HG03354 (cell line): Measurements from ENCODE around the gene AOC2.
A peak's percentile ranks its signal among the peaks of the same experiment; 100 is the strongest.

Experiments
- ATAC-seq: cut with Tn5 transposase; IDR thresholded peaks from one replicate; pipeline ENCODE4 v1.9.1; 2021; ENCODE audit warnings: mild to moderate bottlenecking; ENCODE audit not compliant: unreplicated experiment, poor library complexity, severe bottlenecking

The AOC2 gene, protein sequence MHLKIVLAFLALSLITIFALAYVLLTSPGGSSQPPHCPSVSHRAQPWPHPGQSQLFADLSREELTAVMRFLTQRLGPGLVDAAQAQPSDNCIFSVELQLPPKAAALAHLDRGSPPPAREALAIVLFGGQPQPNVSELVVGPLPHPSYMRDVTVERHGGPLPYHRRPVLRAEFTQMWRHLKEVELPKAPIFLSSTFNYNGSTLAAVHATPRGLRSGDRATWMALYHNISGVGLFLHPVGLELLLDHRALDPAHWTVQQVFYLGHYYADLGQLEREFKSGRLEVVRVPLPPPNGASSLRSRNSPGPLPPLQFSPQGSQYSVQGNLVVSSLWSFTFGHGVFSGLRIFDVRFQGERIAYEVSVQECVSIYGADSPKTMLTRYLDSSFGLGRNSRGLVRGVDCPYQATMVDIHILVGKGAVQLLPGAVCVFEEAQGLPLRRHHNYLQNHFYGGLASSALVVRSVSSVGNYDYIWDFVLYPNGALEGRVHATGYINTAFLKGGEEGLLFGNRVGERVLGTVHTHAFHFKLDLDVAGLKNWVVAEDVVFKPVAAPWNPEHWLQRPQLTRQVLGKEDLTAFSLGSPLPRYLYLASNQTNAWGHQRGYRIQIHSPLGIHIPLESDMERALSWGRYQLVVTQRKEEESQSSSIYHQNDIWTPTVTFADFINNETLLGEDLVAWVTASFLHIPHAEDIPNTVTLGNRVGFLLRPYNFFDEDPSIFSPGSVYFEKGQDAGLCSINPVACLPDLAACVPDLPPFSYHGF

GRCh38 chr17:42844271-42844670, at the start of gene AOC2:
Gene AOC2, plus strand, starts transcription at chr17:42844580. Its CDS starts 47 bp downstream, at chr17:42844627.
- ATAC-seq: no peak

DNA sequence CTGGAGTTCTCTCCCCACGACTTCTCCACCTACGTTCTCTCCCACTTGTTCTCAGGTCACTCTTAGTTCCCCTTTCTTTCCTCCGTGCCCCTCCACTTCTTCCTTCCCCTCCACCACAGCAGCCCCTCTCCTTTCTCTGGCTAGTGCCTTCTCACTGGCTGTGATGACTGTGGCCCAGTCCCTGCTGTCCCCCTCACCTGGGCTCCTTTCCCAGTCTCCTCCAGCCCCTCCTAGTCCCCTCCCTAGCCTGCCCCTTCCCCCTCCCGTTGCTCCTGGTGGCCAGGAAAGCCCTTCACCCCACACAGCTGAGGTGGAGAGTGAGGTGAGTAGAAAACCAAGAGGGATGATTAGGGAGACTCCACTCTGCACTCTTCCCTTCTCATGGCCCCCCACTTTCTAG, 49.3 kb upstream of the AOC2 start:
- no peak for ATAC-seq

DNA sequence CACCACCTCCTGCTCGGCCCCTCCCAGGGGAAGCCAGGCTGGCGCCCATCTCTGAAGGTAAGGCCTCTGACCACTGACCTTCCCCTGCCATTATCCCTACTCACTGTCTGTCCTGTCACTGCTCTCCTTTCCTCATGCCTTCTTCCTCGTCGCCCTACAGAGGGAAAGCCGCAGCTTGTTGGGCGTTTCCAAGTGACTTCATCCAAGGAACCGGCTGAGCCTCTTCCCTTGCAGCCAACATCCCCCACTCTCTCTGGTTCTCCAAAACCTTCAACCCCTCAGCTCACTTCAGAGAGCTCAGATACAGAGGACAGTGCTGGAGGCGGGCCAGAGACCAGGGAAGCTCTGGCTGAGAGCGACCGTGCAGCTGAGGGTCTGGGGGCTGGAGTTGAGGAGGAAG, 48.9 kb upstream of the AOC2 start:
- ATAC-seq: no peak

- ATAC-seq: no peak
Measured at GRCh38 chr17:42796066-42796758, 48.2 kb upstream of the AOC2 start.

- ATAC-seq: no peak
Measured at GRCh38 chr17:42797067-42798007, 47.0 kb upstream of the AOC2 start.

DNA sequence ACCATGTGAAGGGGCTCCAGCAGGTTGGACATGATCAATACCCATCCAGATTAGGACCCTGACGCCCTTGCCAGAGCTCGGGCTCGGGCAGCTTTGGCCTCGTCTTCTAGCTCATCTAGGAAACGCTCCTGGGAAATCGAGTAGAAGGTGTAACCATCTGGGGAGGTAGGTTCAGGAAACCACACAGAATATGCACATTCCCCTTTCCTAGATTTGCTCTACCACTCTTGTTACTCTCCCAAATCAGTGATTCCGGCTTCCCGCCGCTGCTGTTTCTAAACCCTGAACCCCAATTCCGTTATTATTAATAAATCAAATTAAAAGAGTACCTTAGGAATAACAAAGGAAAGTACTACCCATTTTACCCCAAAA, 46.4 kb upstream of the AOC2 start:
- no peak for ATAC-seq

GRCh38 chr17:42798383-42799380, 45.7 kb upstream of the AOC2 start, which contains the start of the genes CNTD1 and COA3:
Gene CNTD1, plus strand, starts transcription at chr17:42798861. Its CDS starts 207 bp downstream, at chr17:42799068.
Gene COA3, minus strand, starts transcription at chr17:42798704. Its CDS starts 23 bp downstream, at chr17:42798681.
- ATAC-seq: peak; percentile 76

DNA sequence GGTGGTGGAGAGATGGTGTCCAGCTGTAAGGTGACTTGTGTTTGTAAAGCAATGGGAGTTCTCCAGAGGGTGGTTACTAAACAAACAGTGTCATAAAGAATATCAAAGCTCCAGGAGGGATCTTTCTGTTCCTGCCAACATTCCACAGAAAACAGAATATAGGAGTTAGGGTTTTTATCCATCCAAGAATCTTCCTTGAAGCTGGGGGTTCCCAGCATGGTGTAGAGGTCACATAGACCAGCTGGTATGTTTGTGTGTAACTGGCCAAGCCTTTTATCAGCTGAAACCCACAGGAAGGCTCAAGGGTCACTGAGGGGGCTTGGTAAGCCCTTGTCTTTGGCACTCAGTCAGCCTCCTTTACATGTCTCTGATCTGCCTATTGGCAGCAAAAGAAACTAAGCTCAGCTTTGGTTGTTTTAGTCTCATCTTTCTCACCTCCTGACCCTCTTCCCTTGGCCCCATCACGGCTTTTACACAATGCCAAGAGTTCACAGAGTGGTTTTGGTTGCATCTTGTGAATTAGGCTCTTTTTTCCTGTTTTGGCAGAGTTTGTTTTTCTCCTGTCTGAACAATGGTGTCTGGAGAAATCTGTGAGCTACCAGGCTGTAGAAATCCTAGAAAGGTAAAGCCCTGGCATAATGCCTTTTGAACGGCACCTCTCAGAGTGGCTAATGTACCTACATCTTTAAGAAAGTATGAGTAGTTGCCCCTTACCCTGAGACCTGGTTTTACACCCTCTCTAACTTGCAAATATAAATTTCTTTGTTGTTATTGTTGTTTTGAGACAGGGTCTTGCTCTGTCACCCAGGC, 41.1 kb upstream of the AOC2 start:
- ATAC-seq: no peak

DNA sequence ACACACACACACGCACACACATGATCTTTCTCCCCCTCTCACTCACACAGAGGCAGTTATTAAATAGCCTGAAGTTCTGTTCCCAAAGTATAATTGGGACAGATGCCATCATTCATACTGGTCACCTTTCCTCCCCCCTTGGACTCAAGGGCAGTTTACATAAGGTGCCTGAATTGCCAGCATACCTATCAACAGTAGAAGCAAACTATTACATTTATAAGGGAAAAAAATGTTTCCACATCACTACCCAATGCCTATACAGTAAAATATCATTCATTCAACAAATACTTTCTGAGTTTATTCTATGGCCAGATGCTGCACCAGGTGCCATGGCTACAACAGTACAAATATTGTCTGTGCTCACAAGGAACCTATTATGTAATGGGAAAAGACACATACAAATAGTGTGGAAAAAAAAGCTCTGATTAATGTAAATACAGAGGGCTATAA, 39.4 kb upstream of the AOC2 start:
- ATAC-seq: no peak

GRCh38 chr17:42806249-42806648, 38.1 kb upstream of the AOC2 start:
- no peak for ATAC-seq

DNA sequence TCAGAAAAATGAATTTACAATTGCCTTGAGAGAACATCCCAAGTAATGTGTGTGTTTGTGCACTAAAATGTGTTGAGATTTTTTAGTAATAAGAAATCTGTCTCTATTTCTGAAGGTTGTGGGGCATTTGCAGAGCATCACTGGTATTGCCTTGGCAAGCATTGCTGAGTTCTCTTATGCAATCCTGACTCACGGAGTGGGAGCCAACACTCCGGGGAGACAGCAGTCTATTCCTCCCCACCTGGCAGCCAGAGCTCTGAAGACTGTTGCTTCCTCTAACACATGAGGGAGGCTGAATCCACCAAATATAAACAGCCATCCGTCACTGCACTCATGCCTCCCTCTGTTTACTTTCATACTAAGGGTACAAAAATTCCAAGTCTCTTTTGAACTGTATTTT, 35.1 kb upstream of the AOC2 start:
- ATAC-seq: no peak

DNA sequence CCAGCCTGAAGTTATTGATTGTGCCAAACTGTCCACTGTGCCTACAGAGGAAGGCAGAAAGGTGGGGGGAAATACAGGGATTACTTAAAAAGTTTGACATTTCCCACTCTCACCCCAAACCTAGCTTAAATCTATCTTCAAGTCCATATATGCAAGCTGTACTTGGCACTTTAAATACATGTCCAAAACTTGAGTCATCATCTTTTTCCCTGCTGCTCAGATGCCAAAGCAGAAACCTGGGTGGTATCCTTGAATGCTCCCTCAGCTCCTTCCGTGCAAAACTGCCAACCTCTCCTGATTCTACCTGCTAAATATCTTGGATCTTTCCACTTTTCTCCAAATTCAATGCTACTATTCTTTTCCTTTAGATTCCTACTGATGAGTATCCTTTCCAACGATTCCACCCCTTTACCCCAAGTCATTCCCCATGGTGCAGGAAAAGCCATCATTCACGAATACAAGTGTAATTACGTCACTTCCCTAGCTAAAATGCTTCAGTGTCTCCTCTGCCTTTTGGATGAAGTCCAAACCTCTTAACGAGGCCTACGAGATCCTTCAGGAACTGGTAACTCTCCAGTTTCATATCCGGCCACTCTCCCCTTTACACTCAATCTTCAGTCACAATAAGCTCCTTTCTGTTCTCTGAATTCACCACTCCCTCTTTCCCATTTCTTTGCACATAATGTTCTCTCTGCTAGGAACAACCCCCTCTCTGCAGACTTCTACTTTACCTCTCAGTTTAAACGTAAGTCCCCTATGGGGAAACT, 29.6 kb upstream of the AOC2 start:
- ATAC-seq: no peak

- ATAC-seq: no peak
Measured at GRCh38 chr17:42817866-42818265, 26.5 kb upstream of the AOC2 start.

DNA sequence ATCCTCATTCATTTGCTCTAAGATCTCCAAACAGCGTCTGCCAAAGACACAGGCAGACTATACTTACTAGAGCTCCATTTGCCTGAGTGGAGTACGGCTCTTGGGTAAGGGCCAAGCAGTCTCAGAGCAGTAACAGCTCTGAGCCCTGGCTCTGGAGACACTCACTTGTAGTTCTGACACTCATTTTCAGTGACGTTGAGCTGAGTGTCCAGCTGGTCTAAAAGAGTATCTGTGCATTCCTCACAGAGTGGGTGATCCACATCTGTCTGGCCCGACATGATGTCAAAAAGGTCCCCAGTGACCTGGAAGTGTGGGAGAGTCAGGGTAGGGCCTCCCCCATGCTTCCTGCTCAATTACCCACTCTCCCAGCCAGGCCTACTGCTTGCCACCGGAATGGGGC, 26.0 kb upstream of the AOC2 start:
- no peak for ATAC-seq

- peak; percentile 41 for ATAC-seq
Measured at GRCh38 chr17:42819939-42820535, 24.3 kb upstream of the AOC2 start.

GRCh38 chr17:42821176-42821575, 23.2 kb upstream of the AOC2 start:
- no peak for ATAC-seq
